Activated B cell treated with CpG ODN at 0.5 μM for 24 hours (primary cell): ENCODE measurements around the gene PTPRD. TPM values are rescaled to one million over a fixed set of nuclear protein-coding genes. Genes with fewer than 3 reads are reported as not detected.
A peak's percentile ranks its signal among the peaks of the same experiment; 100 is the strongest.

Experiments used
- ATAC-seq: fragments of 200-7000 bp; cut with Tn5 transposase; one replicate; pipeline ENCODE4 v1.10.0; 2021; ENCODE audit warnings: low read depth, mild to moderate bottlenecking, moderate library complexity
- CTCF ChIA-PET: fragments of 350-600 bp; sonication (Branson Sonifier 250); formaldehyde crosslinking; loops from one replicate; lab custom pipeline; 2021; ENCODE audit warnings: antibody characterized with exemption; lab: Charles Lee
- POLR2A ChIA-PET: fragments of 350-600 bp; sonication (Branson Sonifier 250); formaldehyde crosslinking; loops from one replicate; lab custom pipeline; 2021; ENCODE audit warnings: antibody characterized with exemption; lab: Charles Lee
- DNase-seq: peaks from one replicate; pipeline ENCODE4 v3.0.0; 2022
- H3K27ac Mint-ChIP-seq: one replicate; pipeline ENCODE4 v1.8.0; 2020; ENCODE audit warnings: mixed read lengths
- H3K27me3 Mint-ChIP-seq: one replicate; pipeline ENCODE4 v1.8.0; 2021; ENCODE audit warnings: mixed read lengths
- H3K36me3 Mint-ChIP-seq: one replicate; pipeline ENCODE4 v1.8.0; 2021; ENCODE audit warnings: low read depth, mixed read lengths
- H3K4me1 Mint-ChIP-seq: one replicate; pipeline ENCODE4 v1.8.0; 2021; ENCODE audit warnings: mixed read lengths
- H3K4me3 Mint-ChIP-seq: one replicate; pipeline ENCODE4 v1.8.0; 2020; ENCODE audit warnings: mild to moderate bottlenecking, mixed read lengths
- H3K9me3 Mint-ChIP-seq: one replicate; pipeline ENCODE4 v1.8.0; 2020; ENCODE audit warnings: mixed read lengths
- intact Hi-C: fragments of 100-400 bp; cut with micrococcal nuclease; formaldehyde crosslinking; loops from one replicate; pipeline ENCODE4 v1.15.1; 2024
- total RNA-seq: library from RNA; stranded (reverse); gene quantifications from 2 replicates; pipeline ENCODE4 v1.2.3, GENCODE V29; 2022
- TF ChIP-seq, protein P1 (sequence below): fragments of 200-600 bp; IDR thresholded peaks from one replicate; pipeline ENCODE4 v1.8.0; 2022; ENCODE audit warnings: antibody characterized with exemption, mild to moderate bottlenecking

The PTPRD gene
- total RNA-seq, result 0.04 and 0.24 TPM in 2 replicates

DNA sequence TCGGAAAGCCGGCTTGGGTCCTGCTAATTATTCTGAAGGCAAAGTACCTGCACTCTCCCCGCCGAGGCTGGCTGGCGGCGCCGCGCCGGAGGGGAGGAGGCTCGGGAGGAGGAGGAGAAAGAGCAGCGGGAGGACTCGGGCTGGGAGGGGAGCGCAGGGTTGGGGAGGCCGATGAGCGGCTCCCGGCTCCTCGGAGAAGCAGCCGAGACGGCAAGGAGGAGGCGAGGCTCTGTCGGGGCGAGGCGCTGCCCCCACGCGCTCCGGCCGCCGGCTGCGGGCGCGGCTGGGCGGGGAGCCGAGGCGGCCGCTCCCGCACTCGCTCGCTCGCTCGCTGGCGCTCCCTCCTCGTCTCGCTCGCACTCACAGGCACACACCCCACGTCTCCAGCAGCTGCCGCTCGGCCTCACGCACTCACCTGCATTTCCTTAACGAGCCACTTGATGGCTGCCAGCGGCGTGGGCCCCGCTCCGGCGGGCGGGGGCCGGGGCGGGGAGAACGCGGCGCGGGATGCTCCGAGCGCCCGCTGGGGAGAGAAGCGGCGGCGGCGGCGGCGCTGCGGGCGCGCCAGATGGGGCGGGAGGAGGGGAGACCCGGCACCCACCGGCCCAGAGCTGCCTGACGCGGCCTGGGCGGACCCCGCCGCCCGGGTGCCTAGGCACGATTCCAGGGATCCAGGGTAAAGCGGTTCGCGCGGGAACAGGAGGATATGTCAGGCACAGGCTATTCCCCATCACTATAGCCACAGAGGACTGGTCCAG lies at the start of gene PTPRD:
TSS of gene PTPRD (minus strand) at position 362 of the 758 bp plus-strand sequence.
- POLR2A ChIA-PET, result no interaction called here
- intact Hi-C loops, result no loop called here
- Mint-ChIP-seq H3K27ac (no peak within 1 kb of the TSS), H3K4me1 (peaks cover 4% of the 10 kb centered on the region), H3K4me3 (peak within 1 kb of the TSS; percentile 61), H3K9me3 (no peaks in the 10 kb centered on the region), H3K36me3 (no peaks in the 10 kb centered on the region), H3K27me3 (peaks cover 20% of the 10 kb centered on the region)
- ATAC-seq (peak; percentile 62), DNase-seq (no peak)
- CTCF ChIA-PET, result no interaction called here
- TF ChIP-seq, protein P1, sequence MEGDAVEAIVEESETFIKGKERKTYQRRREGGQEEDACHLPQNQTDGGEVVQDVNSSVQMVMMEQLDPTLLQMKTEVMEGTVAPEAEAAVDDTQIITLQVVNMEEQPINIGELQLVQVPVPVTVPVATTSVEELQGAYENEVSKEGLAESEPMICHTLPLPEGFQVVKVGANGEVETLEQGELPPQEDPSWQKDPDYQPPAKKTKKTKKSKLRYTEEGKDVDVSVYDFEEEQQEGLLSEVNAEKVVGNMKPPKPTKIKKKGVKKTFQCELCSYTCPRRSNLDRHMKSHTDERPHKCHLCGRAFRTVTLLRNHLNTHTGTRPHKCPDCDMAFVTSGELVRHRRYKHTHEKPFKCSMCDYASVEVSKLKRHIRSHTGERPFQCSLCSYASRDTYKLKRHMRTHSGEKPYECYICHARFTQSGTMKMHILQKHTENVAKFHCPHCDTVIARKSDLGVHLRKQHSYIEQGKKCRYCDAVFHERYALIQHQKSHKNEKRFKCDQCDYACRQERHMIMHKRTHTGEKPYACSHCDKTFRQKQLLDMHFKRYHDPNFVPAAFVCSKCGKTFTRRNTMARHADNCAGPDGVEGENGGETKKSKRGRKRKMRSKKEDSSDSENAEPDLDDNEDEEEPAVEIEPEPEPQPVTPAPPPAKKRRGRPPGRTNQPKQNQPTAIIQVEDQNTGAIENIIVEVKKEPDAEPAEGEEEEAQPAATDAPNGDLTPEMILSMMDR, result no peak

DNA sequence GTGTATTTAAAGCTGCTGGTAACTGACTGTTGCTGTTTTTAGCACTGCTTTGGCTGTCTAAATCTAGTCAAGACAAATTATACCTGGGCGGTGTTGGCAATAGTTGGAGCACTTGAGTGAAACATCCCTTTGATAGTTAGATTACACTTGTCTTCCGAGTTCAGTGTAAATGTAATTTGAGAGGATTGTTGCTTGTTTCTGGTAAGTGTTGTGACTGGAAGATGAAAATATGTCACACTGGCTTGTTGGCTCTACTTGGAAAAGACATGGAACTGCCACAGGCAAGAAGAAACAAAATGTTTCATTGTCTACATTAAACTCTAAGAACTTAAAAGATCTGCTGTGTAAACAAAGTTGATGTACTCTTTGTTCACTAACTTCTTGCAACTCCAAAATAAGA lies 49.2 kb upstream of the PTPRD start:
- Mint-ChIP-seq H3K4me3 (no peak overlapping the region), H3K4me1 (no peaks in the 10 kb centered on the region), H3K27me3 (no peaks in the 10 kb centered on the region), H3K9me3 (no peaks in the 10 kb centered on the region), H3K36me3 (no peaks in the 10 kb centered on the region), H3K27ac (no peak overlapping the region)
- POLR2A ChIA-PET, result no interaction called here
- intact Hi-C loops, result no loop called here
- TF ChIP-seq, protein P1, result no peak
- no peak for ATAC-seq
- no peak for DNase-seq
- CTCF ChIA-PET, result no interaction called here

DNA sequence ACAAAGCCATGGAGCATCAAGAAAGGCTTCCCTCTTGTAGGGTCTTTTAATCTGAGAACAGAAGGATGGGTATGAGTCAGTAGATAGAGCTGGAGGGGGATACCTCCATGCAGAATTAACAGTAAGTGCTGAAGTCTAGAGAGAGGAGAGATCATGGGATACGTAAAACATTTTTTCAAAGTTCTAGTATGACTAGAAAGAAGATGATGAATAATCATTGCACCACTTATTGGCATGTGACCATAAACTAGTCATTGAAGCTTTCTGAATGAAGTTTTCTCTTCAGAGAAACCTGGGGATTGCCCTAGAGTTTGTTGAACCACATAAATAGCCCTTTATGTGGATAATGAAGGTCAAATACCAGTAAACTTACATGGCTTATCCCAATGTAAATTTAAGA lies 48.6 kb upstream of the PTPRD start:
- intact Hi-C loops, result no loop called here
- no peaks in the 10 kb centered on the region for H3K9me3 Mint-ChIP-seq
- no peak overlapping the region for H3K4me3 Mint-ChIP-seq
- CTCF ChIA-PET, result no interaction called here
- no peaks in the 10 kb centered on the region for H3K36me3 Mint-ChIP-seq
- H3K27ac Mint-ChIP-seq, result no peak overlapping the region
- POLR2A ChIA-PET, result no interaction called here
- no peak for ATAC-seq
- TF ChIP-seq, protein P1, result no peak
- no peaks in the 10 kb centered on the region for H3K27me3 Mint-ChIP-seq
- no peaks in the 10 kb centered on the region for H3K4me1 Mint-ChIP-seq
- DNase-seq, result no peak

DNA sequence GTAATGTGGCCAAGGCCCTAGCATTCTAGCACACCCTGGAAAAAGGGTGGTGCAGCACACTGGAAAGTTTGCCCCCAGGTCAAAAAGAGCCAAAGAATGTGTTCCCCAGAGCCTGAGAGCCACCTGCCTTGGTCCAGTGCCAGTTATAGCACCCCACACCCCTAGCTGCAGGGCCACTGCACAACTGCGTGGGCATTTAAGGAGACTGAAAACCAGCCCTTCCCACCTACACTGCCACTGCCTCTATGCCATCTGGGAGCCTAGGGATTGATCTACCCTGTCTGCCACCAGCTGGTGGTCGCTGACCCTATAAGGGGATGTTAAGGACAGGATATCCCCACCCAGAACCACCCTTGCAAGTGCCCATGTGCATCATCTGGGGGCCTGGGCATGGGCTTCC lies 38.2 kb upstream of the PTPRD start:
- H3K36me3 Mint-ChIP-seq, result no peaks in the 10 kb centered on the region

DNA sequence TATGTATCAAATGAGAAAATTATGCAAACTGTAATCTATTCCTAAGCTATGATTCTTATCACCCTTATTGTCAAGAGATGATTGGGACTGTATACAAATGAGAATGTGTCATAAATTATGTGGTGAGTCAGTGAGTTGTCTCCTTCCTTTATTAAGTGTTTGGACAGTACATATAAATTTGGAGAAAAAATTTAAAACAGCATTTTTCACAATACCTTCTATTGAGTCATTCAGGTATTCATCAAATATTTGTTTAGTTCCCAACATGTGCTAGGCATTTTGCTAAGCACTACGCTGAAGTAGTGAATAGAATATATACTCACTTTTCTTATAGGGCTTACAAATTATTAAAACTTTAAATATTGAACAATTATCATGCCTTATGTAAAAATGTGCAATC lies 36.3 kb upstream of the PTPRD start:
- Mint-ChIP-seq H3K36me3 (no peaks in the 10 kb centered on the region), H3K9me3 (peaks cover 15% of the 10 kb centered on the region), H3K4me3 (no peak overlapping the region), H3K27me3 (no peaks in the 10 kb centered on the region), H3K4me1 (no peaks in the 10 kb centered on the region), H3K27ac (no peak overlapping the region)
- ChIA-PET CTCF (no interaction called here), POLR2A (no interaction called here)
- DNase-seq (no peak), ATAC-seq (no peak)
- TF ChIP-seq, protein P1, result no peak
- intact Hi-C loops, result no loop called here

More for the DNA sequence above, 38.2 kb upstream of the PTPRD start:
- H3K4me3 Mint-ChIP-seq, result no peak overlapping the region
- H3K4me1 Mint-ChIP-seq, result no peaks in the 10 kb centered on the region
- H3K9me3 Mint-ChIP-seq, result peaks cover 15% of the 10 kb centered on the region
- CTCF ChIA-PET, result no interaction called here
- intact Hi-C loops, result no loop called here
- ATAC-seq, result no peak
- POLR2A ChIA-PET, result no interaction called here
- H3K27ac Mint-ChIP-seq, result no peak overlapping the region
- no peaks in the 10 kb centered on the region for H3K27me3 Mint-ChIP-seq
- TF ChIP-seq, protein P1, result no peak
- DNase-seq, result no peak
